ENCODE measurements around the gene CFAP90.

The CFAP90 gene

DNA sequence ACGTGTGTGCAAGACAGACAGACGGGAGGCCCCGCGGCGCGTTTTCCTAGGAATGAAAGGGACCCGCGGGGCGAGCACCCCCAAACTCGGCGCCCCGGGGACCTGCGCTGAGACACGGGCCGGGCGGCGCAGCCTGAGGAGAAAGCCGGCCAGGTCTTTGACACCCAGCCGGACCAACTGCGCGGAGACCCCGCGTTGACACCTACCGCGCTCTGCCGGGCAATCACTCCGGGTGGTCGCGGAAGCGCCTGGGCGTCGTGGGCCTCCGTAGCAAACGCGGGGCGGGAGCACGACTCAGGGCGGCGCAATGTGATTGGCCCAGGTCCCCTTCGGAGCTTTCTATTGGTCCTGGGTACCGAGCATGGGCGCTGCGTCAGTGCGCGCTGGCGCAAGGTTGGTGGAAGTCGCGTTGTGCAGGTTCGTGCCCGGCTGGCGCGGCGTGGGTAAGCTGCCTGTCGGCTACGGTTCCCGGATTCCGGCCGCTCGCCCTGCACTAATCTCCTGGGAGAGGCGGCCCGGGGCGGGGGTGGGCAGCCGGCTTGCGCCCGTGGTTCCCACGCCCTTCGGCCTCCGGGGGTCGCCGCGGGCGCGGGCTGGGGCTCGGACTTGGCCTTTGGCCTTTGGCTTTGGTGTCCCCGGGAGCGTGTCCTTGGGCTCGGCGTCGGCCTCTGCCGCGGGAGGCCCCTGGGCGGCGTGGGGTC is 18.0 kb upstream of the CFAP90 start, which contains the start of the genes FASTKD3 and MTRR:
Gene FASTKD3, minus strand, starts transcription at position 259 of the 701 bp plus-strand sequence. CDS start 948 bp downstream, outside the sequence.
Gene MTRR, plus strand, starts transcription at position 376 of the 701 bp plus-strand sequence. CDS start 1,647 bp downstream, outside the sequence.
- FAIRE-seq (peak; percentile 90), DNase-seq (ENCODE audit: insufficient read length, low spot score) (peak; percentile 81)

DNA sequence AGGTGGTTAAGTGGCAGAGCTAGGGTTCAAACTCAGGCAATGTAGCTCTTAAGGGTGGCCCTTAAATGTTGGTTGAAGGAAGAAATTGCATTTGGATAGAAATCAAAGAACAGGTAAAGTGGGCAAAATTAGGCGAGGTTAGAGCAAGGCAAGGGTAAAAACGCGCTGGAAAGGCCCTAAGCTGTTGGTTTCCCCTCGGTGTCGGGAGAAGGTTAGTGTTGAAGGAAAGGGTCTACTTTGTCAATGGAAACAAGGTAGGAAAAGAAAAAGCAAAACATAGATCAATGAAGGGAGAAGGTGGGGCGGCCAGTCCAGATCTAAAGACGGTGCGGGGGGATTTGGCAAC is 17.5 kb upstream of the CFAP90 start:
- no peak for DNase-seq (ENCODE audit: insufficient read length, low spot score)
- FAIRE-seq = peak; percentile 80

DNA sequence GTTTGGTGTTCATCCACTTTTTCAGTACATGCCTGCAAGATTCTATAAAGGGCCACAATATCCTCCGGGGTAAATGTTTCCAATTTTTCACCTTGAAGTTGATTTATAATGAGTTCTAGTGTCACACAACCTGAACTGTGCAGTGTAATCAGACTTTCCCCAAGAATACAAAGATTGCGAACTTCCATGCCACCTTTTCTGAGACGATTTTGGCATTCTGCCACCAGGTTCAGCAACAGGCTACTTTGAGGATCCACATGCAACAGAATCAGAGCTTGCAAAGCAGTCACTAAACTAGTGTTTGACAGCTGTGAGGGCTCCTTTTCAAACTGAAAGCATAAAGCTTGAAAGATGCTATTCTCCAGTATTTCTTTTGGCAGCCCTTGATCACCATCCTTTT is 16.3 kb upstream of the CFAP90 start:
- DNase-seq (ENCODE audit: insufficient read length, low spot score) = no peak
- no peak for FAIRE-seq

DNA sequence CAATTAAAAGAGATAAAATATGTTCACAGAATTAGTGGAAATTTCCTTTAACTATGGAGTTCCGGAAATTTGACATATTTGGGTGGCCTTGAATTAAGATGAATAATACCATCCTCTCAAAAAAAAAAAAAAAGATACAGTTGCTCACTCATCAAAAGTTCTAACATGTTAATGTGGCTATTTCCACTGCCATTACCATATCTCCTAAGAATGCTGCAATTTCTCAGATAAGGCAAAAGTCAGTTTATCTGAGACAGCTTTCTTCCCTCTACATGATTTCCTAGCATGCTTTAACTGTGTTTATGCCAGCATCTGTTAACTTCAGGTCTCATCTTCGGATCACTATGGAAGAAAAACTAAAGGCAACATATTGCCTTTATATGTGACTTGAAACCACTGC is 15.3 kb upstream of the CFAP90 start:
- no peak for FAIRE-seq
- DNase-seq (ENCODE audit: insufficient read length, low spot score) = no peak

DNA sequence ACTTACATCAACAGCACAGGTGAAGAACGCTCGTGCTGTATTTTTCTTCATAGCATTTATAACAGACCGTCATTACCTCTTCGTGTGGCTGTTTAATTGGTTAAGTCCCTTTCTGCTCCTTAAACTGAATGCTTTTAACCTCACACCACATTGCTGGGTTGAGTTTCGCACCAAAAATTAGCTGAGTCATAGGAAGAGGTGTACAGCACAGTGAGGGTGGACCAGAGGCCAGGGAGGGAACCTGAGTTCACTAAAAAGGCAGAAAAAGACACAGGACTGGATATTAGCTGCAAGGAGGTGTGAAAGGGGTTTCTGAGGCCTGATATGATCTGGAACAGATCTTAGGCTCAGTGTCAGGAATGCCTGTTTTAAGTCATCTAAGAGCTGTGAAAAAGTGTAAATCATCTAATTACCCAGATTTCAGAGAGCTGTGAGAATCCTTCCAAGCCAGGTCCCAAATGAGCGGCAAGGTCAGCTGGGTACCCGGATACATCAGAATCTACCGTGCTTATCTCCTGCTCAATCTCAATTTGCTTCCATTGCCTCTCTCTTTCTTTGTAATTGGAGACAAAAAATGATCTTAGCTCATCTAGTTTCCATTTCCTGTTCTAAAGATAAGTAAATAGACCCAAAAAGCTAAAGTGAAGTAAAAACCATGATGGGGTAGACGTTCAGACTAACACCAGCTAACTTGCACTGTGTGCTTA is 7.1 kb upstream of the CFAP90 start:
- no peak for FAIRE-seq
- DNase-seq (ENCODE audit: insufficient read length, low spot score) = no peak

DNA sequence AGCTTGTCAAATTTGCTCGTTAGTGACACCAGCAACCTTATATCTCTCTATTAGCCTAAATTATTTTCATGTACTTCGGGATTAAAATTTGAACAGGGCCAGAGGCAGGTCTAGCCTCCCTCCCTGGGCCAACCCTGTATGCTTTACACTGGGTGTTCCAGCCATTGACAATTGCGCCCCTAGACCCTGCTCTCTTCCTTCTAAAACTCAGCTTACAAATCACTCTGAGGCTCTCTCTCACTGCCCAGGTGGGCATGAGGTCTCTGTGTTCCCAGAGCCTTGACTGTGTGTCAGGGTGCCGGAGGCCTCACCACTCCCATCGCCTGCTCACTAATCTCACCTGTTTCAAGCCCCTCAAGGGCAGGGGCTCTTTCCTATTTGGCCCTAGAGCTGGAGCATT is 6.4 kb upstream of the CFAP90 start:
- FAIRE-seq (no peak), DNase-seq (ENCODE audit: insufficient read length, low spot score) (no peak)

DNA sequence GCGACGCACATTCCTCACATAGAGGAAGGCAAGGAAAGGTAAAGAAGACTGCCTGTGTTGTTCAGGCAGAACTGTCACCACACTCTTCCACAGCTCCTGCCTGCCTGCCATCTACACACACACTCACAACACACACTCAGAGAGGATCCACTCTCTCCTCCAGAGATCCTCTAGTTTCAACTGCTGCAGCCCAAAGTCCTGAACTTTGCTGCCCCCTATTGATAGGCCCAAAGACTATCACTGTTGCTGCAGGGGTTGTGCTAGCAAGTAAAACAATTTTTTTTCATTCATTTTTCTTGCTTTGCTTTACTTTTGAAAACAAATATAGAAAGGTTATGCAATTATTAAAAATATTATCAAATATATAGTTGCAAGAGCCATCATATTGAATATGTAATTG is 5.9 kb upstream of the CFAP90 start:
- FAIRE-seq = no peak

DNA sequence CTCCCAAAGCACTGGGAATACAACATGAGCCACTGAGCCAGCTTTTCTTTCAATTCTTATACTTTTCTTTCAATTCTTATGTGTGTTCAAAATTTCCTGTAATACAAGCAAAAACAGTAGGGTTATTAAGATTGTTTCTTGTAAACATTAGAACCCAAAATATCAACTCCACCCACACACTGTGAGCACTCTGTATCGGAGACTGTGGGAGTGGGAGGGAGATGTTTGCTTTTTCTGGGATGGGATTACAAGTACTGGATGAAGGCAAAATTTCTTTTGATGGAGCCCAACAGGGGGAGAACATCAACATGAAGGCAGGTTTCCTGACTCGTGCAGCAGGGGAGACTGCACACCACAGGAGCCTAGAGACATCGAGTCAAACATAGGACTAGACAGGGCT is 4.7 kb upstream of the CFAP90 start:
- DNase-seq (ENCODE audit: insufficient read length, low spot score) (no peak), FAIRE-seq (no peak)

More for the DNA sequence above, 5.9 kb upstream of the CFAP90 start:
- DNase-seq (ENCODE audit: insufficient read length, low spot score) = no peak

DNA sequence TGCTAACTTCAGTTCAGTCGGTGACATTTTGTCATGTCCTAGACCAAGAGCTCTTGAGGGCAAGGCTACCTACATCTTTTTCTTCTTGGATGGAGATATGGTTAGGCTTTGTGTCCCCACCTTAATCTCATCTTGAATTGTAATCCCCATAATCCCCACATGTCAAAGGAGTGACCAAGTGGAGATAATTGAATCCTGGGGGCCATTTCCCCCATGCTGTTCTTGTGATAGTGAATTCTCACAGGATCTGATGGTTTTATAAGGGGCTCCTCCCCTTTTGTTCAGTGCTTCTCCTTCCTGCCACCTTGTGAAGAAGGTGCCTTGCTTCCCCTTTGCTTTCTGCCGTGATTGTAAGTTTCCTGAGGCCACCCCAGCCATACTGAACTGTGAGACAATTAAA is 2.1 kb upstream of the CFAP90 start:
- DNase-seq (ENCODE audit: insufficient read length, low spot score) (no peak), FAIRE-seq (no peak)

DNA sequence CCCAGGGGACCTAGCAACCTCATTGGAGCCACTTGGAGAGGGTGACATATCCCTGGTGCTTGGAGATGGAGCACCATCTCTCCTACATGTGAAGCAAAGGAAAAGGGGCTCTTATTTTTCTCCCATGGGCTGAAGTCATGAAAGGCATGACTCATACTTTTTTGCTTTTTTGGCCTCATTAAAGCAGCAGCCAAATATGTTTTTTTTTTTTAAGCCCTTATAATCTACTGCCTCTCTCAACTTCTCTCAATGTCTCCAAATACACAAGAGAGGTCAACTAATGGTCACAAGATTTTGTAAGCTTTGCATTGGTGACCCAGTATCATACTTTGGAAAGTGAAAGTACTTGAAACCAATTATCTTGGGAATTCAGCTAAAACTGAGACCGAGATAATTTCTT is 1.6 kb upstream of the CFAP90 start:
- DNase-seq (ENCODE audit: insufficient read length, low spot score) (no peak), FAIRE-seq (no peak)

DNA sequence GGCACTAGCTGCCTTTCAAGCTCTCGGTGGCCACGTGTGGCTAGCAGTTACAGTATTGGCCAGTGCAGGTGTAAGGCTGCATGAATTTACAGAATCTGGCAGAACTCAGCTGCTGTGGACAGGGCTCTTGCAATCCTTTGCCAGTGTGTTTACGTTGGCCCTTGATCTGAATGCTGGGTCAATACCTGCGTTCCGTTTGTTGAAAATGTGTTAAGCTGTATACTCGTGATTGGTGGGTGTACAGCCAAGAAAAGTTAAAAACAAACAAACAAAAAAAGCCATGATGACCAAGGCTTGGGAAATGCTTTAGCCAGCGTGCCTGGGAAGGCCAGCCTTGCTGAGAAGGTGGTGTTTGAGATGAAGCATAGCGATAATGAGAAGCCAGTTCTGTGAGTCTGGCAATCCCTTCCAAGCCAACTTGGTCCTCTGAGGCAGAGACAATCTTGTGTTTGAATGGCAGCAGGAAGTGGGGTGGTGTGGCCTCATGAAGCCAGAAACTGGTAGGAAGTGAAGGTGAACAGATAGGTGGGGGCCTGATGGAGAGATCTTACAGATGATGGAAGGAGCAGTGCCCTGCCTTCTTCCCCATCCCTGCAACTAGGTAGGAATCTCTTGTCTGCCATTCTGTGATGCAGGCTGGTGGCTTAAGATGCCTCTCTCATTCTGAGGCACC is 820 bp upstream of the CFAP90 start:
- FAIRE-seq = no peak
- DNase-seq (ENCODE audit: insufficient read length, low spot score) = no peak

DNA sequence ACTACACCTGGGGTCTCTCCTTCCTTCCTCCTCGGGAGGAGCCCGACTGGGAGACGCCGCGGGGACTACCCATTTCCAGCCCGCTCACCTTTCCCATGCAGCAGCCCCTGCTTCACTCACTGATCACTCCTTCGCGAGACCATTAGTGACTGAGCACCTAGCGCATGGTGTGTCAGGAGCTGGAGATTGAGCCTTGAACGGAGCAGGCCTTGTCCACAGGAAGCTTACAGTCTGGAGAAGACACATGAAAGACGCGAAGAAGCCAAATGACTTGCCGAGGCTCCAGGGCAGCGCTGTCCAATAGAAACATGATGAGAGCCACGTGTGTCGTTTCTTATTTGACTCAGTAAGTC is 283 bp upstream of the CFAP90 start:
- no peak for FAIRE-seq
- no peak for DNase-seq (ENCODE audit: insufficient read length, low spot score)

DNA sequence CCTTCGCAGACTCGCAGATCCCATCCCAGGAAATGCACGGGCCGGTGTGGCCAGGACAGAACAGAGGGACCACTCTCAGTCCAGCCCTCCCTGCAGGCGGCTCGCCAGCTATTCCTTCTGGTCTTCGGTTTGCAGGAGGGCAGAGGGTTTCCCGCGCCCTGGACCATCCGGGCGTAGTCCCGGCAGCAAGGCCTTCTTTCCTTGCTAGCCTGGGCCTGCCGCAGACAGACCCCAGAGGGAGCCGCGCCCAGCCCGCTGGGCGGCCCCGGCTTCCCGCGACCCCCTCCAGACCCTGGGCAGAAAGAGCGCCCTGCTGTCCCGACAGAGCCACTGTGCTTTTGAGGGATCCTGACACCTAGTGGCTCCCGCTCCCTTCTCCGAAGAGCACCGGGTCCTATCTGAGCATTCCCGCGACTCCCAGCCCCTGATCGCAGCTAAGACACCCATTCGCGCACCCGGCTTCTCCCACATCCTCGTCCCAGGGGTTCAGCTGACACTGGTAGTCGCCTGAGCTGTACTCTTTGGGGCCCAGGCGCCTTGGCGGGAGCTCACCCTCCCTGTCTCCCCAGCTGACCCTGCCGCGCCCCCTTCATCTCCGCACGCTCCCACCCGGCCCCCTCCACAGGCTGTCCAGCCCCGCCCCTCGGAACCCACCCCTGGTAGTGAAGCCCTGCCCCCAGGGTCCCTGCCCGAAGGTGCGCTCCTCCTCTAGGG is 1.1 kb downstream of the CFAP90 start:
- FAIRE-seq = no peak
- DNase-seq (ENCODE audit: insufficient read length, low spot score) = no peak

DNA sequence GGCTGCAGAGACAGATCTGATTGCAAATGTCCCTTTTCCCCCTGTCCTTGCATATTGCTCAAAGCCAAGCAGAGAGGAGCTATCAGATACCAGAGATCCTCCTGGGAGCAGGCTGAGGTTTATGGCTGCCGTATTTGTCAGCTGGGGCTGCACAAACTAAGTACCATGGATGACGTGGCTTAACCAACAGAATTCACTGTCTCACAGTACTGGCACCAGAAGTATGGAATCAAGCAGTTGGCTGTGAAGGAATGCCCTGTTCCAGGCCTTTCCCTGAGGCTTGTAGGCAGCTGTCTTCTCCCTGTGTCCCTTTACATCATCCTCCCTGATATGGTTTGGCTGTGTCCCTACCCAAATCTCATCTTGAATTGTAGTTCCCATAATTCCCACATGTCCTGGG is 2.6 kb downstream of the CFAP90 start:
- FAIRE-seq = no peak

DNA sequence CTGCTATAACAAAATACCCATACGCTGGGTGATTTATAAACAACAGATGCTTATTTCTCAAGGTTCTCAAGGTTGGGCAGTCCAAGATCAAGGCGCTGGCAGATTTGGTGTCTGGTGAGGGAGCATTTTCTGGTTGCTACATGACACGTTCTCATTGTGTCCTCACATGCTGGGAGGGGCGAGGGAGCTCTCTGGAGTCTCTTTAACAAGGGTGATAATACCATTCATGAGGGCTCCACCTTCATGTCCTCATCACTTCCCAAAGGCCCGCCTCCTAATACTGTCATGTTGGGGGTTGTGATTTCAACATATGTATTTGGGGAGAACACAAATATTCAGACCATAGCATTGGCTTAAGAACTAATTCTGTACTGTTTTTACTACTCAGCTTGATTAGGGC is 4.6 kb downstream of the CFAP90 start:
- DNase-seq (ENCODE audit: insufficient read length, low spot score) = no peak
- FAIRE-seq = no peak

More for the DNA sequence above, 2.6 kb downstream of the CFAP90 start:
- no peak for DNase-seq (ENCODE audit: insufficient read length, low spot score)

DNA sequence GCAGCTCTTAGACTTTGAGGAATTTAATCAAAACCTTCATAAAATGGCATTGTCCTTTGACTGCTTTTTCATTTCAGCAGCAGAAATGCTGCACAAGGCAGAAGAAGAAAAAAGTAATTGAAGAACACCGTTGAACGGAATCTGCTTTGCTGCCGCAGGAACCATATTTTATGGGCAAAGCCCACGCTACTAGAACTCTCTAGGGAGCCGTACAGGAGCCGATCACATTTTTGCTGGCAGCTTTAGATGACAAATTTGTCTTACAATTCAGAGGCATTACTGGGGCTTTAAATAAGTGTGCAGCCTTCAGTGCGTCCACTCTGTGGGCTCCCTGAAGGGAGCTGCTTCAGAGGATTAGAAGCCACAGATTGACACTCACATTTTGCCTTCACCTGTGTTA is 5.4 kb downstream of the CFAP90 start:
- no peak for DNase-seq (ENCODE audit: insufficient read length, low spot score)
- FAIRE-seq = no peak

DNA sequence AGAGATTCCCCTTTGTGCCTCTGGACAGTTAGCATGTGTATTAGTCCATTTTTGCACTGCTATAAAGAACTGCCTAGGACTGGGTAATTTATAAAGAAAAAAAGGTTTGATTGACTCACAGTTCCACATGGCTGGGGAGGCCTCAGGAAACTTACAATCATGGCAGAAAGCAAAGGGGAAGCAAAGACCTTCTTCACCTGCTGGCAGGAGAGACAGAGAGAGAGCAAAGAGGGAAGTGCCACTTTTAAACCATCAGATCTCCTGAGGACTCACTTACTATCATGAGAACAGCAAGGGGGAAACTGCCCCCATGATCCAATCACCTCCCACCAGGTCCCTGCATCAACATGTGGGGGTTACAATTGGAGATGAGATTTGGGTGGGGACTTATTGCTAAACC is 6.0 kb downstream of the CFAP90 start:
- FAIRE-seq (no peak), DNase-seq (ENCODE audit: insufficient read length, low spot score) (no peak)

DNA sequence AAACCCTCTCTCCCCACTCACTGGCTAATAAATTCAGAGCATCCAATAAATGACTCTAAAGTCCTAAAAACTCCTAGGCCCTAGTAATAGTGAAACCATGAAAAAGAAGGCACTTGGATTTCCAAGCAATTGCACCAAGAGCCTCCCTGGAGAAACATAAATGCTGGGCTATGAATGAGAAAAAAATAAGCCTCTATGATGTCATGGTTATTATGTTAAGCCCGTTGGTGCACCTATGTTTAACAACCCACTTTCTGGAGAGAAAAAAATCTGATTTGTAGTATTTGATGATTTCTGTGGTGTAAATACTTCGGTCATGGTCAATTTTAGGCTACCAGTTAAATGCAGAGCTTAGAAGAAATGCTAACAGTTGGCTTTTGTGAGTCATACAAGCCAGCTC is 8.4 kb downstream of the CFAP90 start:
- no peak for FAIRE-seq
- DNase-seq (ENCODE audit: insufficient read length, low spot score) = no peak

DNA sequence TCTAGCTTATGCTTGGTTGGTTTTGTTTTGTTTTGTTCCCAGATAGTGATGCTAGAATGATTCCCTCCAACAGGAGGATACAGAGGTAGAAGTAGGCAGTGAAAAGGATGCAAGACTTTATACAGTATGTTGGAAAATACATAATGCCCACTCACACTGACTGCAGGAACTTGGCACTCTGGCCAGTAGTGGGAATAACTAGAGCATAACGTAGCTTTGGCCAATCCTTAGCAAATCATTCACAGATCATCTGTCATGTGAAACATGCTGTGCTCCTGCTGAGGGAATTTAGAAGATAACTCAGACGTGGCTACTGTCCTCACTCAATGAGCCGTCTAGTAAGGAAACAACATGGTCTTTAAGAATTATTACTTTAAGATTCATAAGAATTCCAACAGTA is 13.5 kb downstream of the CFAP90 start:
- no peak for FAIRE-seq
- DNase-seq (ENCODE audit: insufficient read length, low spot score) = no peak

DNA sequence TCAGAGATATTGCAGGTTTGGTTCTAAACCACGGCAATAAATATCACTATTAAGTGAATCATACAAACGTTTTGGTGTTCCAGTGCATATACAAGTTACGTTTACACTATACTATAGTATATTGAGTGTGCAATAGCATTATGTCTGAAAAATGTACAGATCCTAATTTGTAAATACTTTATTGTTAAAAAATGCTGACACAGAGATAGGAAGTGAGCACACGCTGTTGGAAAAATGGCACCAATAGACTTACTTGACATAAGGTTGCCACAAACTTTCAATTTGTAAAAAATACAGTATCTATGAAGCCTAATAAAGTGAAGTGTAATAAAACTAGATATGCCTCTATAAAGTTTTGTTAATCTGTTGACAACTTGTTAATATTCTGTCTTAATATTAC is 16.0 kb downstream of the CFAP90 start:
- no peak for FAIRE-seq

DNA sequence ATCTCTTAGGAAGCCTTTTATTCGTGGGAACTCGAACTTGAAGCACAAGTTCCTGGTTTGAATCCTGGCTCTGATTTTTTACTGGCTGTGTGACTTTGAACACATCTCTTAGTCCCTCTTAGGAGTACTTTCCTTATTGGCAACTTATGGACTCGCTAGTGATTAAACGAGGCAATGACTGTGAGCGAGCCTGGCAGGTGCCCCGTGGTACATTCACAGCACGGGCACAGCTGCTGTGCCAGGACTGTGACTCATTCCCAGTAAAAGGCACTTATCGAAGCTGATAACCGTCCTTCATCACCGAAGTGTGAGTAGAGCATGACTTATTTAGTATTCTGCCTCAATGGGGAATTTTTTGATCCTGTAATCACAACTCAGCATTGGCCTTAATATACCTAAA is 22.7 kb downstream of the CFAP90 start:
- DNase-seq (ENCODE audit: insufficient read length, low spot score) (no peak), FAIRE-seq (no peak)

More for the DNA sequence above, 16.0 kb downstream of the CFAP90 start:
- DNase-seq (ENCODE audit: insufficient read length, low spot score) = no peak

Data from GM19239 (cell line).